ENCODE results near the gene SLC22A4. TPM values are rescaled to one million over a fixed set of nuclear protein-coding genes. Genes with fewer than 3 reads are reported as not detected.

SLC22A4 gene
- total and polyA plus RNA-seq, 9 donors, result 0.72 to 7.7 (median 2.3) TPM

DNA sequence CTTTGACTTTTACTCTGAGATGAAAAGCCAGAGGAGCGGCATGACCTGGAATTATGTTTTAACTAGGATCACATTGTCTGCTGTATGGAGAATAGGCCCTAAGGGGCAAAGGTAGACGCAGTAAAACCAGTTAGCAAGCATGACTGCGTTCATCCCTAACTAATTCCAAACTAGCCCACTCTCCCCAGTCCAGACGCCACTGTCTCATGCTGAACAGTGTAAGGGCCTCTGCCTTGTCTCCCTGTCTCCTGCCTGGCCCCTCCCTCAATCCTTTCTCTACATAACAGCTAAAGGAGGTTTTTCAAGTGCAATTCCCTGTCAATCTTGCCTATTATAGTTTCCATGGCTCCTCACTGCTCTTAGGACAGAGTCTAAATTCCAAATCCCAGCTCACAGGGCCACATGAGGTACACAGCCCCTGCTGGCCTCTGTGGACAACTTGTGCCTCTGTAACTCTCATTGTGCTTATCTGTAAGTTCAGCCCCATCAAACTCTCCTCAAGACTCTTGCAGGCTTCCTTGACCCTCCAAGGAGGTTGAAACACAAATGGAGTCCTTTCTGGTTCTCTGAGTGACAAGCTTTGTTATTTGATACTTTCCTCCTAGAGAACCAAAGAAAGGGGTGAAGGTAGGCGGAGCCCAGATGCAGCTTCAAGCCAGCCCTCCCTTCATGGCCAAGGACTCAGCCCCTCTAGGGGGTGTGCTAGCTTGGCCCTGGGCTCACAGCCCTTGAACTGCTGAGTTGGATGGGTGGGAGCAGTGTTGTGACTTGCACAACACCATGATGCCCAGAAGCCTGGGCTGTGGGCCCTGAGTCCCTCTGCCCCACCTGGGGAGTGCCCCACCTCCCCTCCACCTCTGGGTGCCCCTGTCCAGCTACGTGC, 16.0 kb upstream of the SLC22A4 start:
- H3K4me3 ChIP-seq, result no peak overlapping the region
- H3K27me3 ChIP-seq, result no peaks in the 10 kb centered on the region
- H3K36me3 ChIP-seq, result no peaks in the 10 kb centered on the region
- WGBS, 3 donors, result 88 to 93% (median 89%) methylated on average over 6 of the region's 6 CpGs
- no peaks in the 10 kb centered on the region for H3K9me3 ChIP-seq
- H3K4me1 ChIP-seq (ENCODE audit: insufficient read depth), result no peaks in the 10 kb centered on the region
- intact Hi-C loops (cut with DNase I), result no loop called here
- no peak overlapping the region for H3K27ac ChIP-seq
- no peak for DNase-seq
- TF ChIP-seq POLR2A (IDR thresholded peaks at IDR 0.05) (no peak), EP300 (IDR thresholded peaks at IDR 0.05) (no peak)
- TF ChIP-seq, protein P1, sequence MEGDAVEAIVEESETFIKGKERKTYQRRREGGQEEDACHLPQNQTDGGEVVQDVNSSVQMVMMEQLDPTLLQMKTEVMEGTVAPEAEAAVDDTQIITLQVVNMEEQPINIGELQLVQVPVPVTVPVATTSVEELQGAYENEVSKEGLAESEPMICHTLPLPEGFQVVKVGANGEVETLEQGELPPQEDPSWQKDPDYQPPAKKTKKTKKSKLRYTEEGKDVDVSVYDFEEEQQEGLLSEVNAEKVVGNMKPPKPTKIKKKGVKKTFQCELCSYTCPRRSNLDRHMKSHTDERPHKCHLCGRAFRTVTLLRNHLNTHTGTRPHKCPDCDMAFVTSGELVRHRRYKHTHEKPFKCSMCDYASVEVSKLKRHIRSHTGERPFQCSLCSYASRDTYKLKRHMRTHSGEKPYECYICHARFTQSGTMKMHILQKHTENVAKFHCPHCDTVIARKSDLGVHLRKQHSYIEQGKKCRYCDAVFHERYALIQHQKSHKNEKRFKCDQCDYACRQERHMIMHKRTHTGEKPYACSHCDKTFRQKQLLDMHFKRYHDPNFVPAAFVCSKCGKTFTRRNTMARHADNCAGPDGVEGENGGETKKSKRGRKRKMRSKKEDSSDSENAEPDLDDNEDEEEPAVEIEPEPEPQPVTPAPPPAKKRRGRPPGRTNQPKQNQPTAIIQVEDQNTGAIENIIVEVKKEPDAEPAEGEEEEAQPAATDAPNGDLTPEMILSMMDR (IDR thresholded peaks at IDR 0.05), result no peak

DNA sequence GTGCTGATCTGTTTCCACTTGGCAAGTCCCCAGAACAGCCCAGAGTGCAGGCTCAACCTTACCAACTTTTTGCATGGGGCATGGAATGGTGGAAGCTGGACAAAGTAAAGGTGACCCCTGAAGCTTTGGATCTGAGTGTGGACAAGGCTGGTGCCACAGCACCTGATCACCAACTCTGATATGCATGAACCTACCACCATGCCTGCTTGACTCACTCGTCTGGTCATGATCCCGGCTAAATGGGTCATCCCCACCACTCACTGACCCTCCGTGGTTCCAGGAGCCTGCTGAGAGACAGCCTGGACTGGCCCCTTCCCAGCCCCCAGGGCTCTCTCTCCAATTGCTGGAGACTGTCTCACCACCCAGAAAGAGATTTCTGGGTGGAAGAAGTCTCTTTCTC, 14.4 kb upstream of the SLC22A4 start:
- H3K36me3 ChIP-seq, result no peaks in the 10 kb centered on the region

DNA sequence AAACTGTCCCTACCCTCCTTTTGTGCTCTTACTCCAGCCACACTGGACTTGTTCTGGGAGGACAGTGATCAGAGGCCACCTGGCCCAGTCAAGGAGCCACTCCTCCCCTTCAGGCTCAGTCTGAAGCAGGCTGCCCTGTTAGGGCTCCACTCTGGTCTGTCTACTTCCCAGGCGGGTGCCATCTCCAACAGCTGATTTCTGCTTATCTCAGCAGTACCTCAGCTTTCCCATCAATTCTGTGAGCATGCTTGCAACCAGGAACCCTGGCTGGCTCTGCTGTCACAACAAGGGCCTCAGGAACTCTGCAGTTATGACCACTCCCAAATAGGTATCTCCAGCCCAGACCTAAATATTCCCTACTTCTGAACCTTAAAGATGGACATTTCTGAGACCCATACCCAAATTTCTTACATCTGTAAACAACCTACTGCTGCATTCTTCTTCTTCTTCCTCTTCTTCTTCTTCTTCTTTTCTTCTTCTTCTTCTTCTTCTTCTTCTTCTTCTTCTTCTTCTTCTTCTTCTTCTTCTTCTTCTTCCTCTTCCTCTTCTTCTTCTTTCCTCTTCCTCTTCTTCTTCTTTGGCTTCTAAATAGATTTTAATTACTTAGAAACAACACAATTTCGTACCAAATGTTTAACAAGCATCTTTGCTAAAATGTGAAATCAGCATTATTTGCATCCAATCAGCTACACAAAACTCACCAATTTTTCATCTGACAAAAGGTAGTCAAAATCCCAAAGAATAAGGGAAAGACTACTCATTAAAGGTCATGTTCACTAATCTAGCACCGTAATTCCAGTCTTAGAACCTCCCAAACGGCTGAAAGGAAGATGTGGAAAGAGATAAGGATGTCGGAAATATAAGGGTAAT, 13.6 kb upstream of the SLC22A4 start:
- Histone ChIP-seq H3K4me1 (ENCODE audit: insufficient read depth) (no peaks in the 10 kb centered on the region), H3K4me3 (no peak overlapping the region), H3K9me3 (no peaks in the 10 kb centered on the region), H3K27me3 (no peaks in the 10 kb centered on the region), H3K36me3 (no peaks in the 10 kb centered on the region), H3K27ac (no peak overlapping the region)
- intact Hi-C loops (cut with DNase I), result no loop called here
- DNase-seq, result no peak
- TF ChIP-seq EP300 (IDR thresholded peaks at IDR 0.05) (no peak), POLR2A (IDR thresholded peaks at IDR 0.05) (no peak)
- TF ChIP-seq, protein P1 (IDR thresholded peaks at IDR 0.05), result no peak
- 76 to 85% (median 79%) methylated on average over 5 of the region's 5 CpGs for WGBS, 3 donors

More for the DNA sequence above, 14.4 kb upstream of the SLC22A4 start:
- WGBS, 3 donors, result 79 to 87% (median 79%) methylated on average over 3 of the region's 3 CpGs
- TF ChIP-seq POLR2A (IDR thresholded peaks at IDR 0.05), result no peak
- TF ChIP-seq, protein P1 (IDR thresholded peaks at IDR 0.05), result no peak
- no peak for TF ChIP-seq EP300 (IDR thresholded peaks at IDR 0.05)
- H3K4me1 ChIP-seq (ENCODE audit: insufficient read depth), result no peaks in the 10 kb centered on the region
- H3K9me3 ChIP-seq, result no peaks in the 10 kb centered on the region
- no peak for DNase-seq
- no peak overlapping the region for H3K27ac ChIP-seq
- intact Hi-C loops (cut with DNase I), result no loop called here
- no peak overlapping the region for H3K4me3 ChIP-seq
- H3K27me3 ChIP-seq, result no peaks in the 10 kb centered on the region

DNA sequence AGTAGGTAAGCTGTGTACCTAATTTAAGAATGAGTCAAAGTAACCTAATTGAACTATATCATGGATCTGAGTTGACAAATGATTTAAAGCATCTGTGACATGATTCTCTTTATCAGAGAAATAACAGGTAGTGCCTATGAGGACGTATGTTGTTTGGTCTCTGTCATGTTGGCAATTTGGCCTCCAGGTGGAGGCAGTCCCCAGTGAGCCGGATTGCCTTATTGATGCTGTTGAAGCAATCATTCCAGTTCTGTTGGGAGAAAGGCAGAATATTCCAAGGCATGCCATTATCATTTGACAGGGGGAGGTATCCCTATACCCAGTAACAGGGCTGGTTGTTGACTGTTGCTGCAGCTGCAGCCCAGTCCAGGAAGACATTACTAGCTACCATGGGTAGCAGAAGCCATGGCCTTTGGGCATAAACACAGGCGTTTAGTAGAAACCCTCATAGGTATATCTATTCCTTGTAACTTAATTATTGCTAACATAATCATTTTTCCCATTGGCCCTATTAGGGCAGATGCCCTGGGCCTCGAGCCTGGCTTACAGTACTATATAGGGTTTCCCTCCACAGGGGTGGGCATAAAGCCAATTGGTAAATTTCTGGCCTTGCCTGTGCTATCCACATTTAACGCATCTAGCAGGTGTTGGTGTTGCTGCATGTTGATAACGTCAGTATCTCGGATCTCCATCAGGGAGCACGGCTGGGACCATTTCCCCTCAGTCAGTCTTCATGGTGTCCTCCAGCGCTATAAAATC, 12.2 kb upstream of the SLC22A4 start:
- H3K4me1 ChIP-seq (ENCODE audit: insufficient read depth), result no peaks in the 10 kb centered on the region
- no peak overlapping the region for H3K27ac ChIP-seq
- intact Hi-C loops (cut with DNase I), result no loop called here
- 84 to 86% (median 85%) methylated on average over 9 of the region's 9 CpGs for WGBS, 3 donors
- H3K36me3 ChIP-seq, result no peaks in the 10 kb centered on the region
- TF ChIP-seq, protein P1 (IDR thresholded peaks at IDR 0.05), result no peak
- no peak for TF ChIP-seq POLR2A (IDR thresholded peaks at IDR 0.05)
- TF ChIP-seq EP300 (IDR thresholded peaks at IDR 0.05), result no peak
- H3K9me3 ChIP-seq, result no peaks in the 10 kb centered on the region
- DNase-seq, result no peak
- no peak overlapping the region for H3K4me3 ChIP-seq
- H3K27me3 ChIP-seq, result no peaks in the 10 kb centered on the region

All from ovary (tissue), 9 donors.